ENCODE measurements around the gene RSPH4A. TPM values are rescaled to one million over a fixed set of nuclear protein-coding genes. Genes with fewer than 3 reads are reported as not detected.

Gene RSPH4A
- total and polyA plus RNA-seq, 2 of the 8 experiments (the other 6 are each of a cell fraction or from before 2014, with no cell fraction given) = 0.38 to 0.52 TPM

- Histone ChIP-seq H2AK5ac (ENCODE audit: low read depth, low read length) (no peak overlapping the region), H3K18ac (ENCODE audit: extremely low read depth, low read length) (no peak overlapping the region), H3K79me1 (ENCODE audit: low read depth, low read length) (peaks cover 2% of the 10 kb centered on the region; the same call in 1 of the 2 replicates), H3K79me2 (ENCODE audit: control insufficient read depth in 1 of 2, insufficient read depth in 2 of 2, low read length in 2 of 2) (peaks cover 5 to 22% of the 10 kb centered on the region in 2 experiments; a peak in 3 of 4 replicates), H3K4me1 (replicated peaks in 1 of 4; ENCODE audit: control insufficient read depth in 3 of 4, insufficient read depth in 4 of 4, low read length in 3 of 4) (peaks cover 0 to 3% (median 1%) of the 10 kb centered on the region in 4 experiments; a peak in 3 of 7 replicates), H3K23ac (ENCODE audit: insufficient read length) (no peak overlapping the region), H3K23me2 (ENCODE audit: low read depth, low read length) (peaks cover 3% of the 10 kb centered on the region; the same call in 1 of the 2 replicates), H4K91ac (replicated peaks; ENCODE audit: insufficient read length, low read length) (no peak overlapping the region), H3K9ac (replicated peaks in 1 of 4; ENCODE audit: extremely low read depth in 1 of 4, low read depth in 3 of 4, low read length in 3 of 4) (no peak overlapping the region), H3K9me3 (ENCODE audit: insufficient read depth in 2 of 2, low read depth in 1 of 2, low read length in 1 of 2) (no peaks in the 10 kb centered on the region), H3K4ac (replicated peaks; ENCODE audit: insufficient read length, low read depth, low read length) (no peak overlapping the region), H4K5ac (ENCODE audit: insufficient read length, low read depth, low read length) (no peak overlapping the region), H3K4me2 (ENCODE audit: insufficient read depth in 1 of 2, low read depth in 2 of 2, low read length in 2 of 2) (no peak overlapping the region), H3K27me3 (replicated peaks in 1 of 4; ENCODE audit: control insufficient read depth in 3 of 4, extremely low read depth in 1 of 4, insufficient read depth in 3 of 4, low read length in 3 of 4) (no peaks in the 10 kb centered on the region), H2AFZ (ENCODE audit: low read length) (no peak overlapping the region), H3K4me3 (ENCODE audit: extremely low read depth in 1 of 4, insufficient read depth in 2 of 4, low read depth in 3 of 4, low read length in 4 of 4) (no peak overlapping the region), H2BK120ac (replicated peaks; ENCODE audit: low read depth, low read length) (no peak overlapping the region), H4K8ac (ENCODE audit: extremely low read depth, insufficient read depth, low read length) (no peak overlapping the region), H3K56ac (replicated peaks; ENCODE audit: insufficient read length, low read depth, low read length) (no peak overlapping the region), H3K36me3 (ENCODE audit: control insufficient read depth in 2 of 4, insufficient read depth in 4 of 4, low read length in 3 of 4) (no peaks in the 10 kb centered on the region), H2BK12ac (ENCODE audit: low read depth, low read length) (no peak overlapping the region), H2BK15ac (ENCODE audit: low read length) (no peak overlapping the region), H2BK20ac (ENCODE audit: low read length) (no peak overlapping the region), H2BK5ac (ENCODE audit: low read depth, low read length) (no peak overlapping the region), H3K14ac (ENCODE audit: insufficient read length) (no peak overlapping the region), H4K20me1 (replicated peaks in 1 of 2; ENCODE audit: control insufficient read depth in 1 of 2, insufficient read depth in 2 of 2, low read length in 2 of 2) (peaks cover 0 to 3% of the 10 kb centered on the region in 2 experiments), H3K27ac (ENCODE audit: low read depth, low read length) (no peak overlapping the region)
- ChIA-PET POLR2A (ENCODE audit: partially characterized antibody) (no interaction called here), CTCF (ENCODE audit: partially characterized antibody) (interaction anchor here (0.6 to 5.9 kb wide), 9 partner anchors 8 to 351 kb away, joined by 3 to 59 read pairs (median 5); partner anchors contain the start of gene CALHM4)
- FAIRE-seq (no peak), DNase-seq (ENCODE audit: low read depth in 1 of 2, low spot score in 2 of 2) (no peak)
- no peak for TF ChIP-seq TBP (IDR thresholded peaks at IDR 0.05; ENCODE audit: low read depth, low read length)
- TF ChIP-seq EGR1 (IDR thresholded peaks at IDR 0.05; ENCODE audit: borderline replicate concordance, low read depth, low read length) = no peak
- no peak for TF ChIP-seq SIN3A (conservative IDR thresholded peaks at IDR 0.05 in 1 of 2, IDR thresholded peaks at IDR 0.05 in 1 of 2; ENCODE audit: low read depth in 1 of 2, low read length in 2 of 2)
- TF ChIP-seq SP1 (IDR thresholded peaks at IDR 0.05; ENCODE audit: low read depth, low read length) = no peak
- TF ChIP-seq RNF2 (IDR thresholded peaks at IDR 0.05; ENCODE audit: borderline replicate concordance, low read depth, low read length, missing control alignments, poor library complexity, severe bottlenecking) = no peak
- no peak for TF ChIP-seq BACH1 (IDR thresholded peaks at IDR 0.05; ENCODE audit: low read length)
- no peak for TF ChIP-seq SP2 (IDR thresholded peaks at IDR 0.05; ENCODE audit: low read length)
- TF ChIP-seq ASH2L (IDR thresholded peaks at IDR 0.05; ENCODE audit: low read length) = no peak
- no peak for TF ChIP-seq BCL11A (IDR thresholded peaks at IDR 0.05; ENCODE audit: low read depth in 2 of 2, low read length in 2 of 2)
- TF ChIP-seq RBBP5 (IDR thresholded peaks at IDR 0.05; ENCODE audit: borderline replicate concordance, low read depth, low read length) = no peak
- TF ChIP-seq CREB1 (IDR thresholded peaks at IDR 0.05) = no peak
- TF ChIP-seq CHD1 (IDR thresholded peaks at IDR 0.05; ENCODE audit: low read depth, low read length) = no peak
- no peak for TF ChIP-seq KDM1A (IDR thresholded peaks at IDR 0.05; ENCODE audit: borderline replicate concordance, low read length)
- no peak for TF ChIP-seq BRCA1 (IDR thresholded peaks at IDR 0.05; ENCODE audit: low read depth, low read length)
- no peak for TF ChIP-seq TCF12 (IDR thresholded peaks at IDR 0.05; ENCODE audit: low read depth, low read length)
Measured at GRCh38 chr6:116568111-116568510, 48.2 kb upstream of the RSPH4A start.

All from H1 (cell line).